GM23338 (cell line): Measurements from ENCODE around the gene ITGA2.
A peak's percentile ranks its signal among the peaks of the same experiment; 100 is the strongest.

Experiments
- ETS1 ChIP-seq: IDR thresholded peaks from 2 replicates; pipeline ENCODE4 v1.6.1; 2016; ENCODE audit warnings: antibody characterized with exemption
- EZH2phosphoT487 ChIP-seq: fragments of 200-600 bp; sonication (generic); IDR thresholded peaks from one replicate; pipeline ENCODE4 v1.8.1; 2018; ENCODE audit warnings: antibody characterized with exemption; ENCODE audit not compliant: unreplicated experiment
- POLR2AphosphoS5 ChIP-seq: IDR thresholded peaks from 2 replicates; pipeline ENCODE4 v1.6.1; 2016; ENCODE audit warnings: antibody characterized with exemption, low read depth
- REST ChIP-seq: IDR thresholded peaks from one replicate; pipeline ENCODE4 v1.6.1; 2018; ENCODE audit warnings: antibody characterized with exemption; ENCODE audit not compliant: unreplicated experiment
- ZNF114 ChIP-seq: fragments of 250-450 bp; sonication (Bioruptor Pico); IDR thresholded peaks from 2 replicates; pipeline ENCODE4 v1.5.0; 2020; ENCODE audit warnings: mild to moderate bottlenecking, moderate library complexity
- TF ChIP-seq, protein P1 (sequence below), 2 experiments: fragments of 200-600 bp in 1 of 2; sonication (generic) in 1 of 2; conservative IDR thresholded peaks; 2 replicates each; pipeline versions ENCODE4 v1.5.1 to v1.6.1; 2016 to 2017; ENCODE audit warnings: antibody characterized with exemption in 2 of 2, low read depth in 2 of 2, mild to moderate bottlenecking in 2 of 2, moderate library complexity in 1 of 2

DNA sequence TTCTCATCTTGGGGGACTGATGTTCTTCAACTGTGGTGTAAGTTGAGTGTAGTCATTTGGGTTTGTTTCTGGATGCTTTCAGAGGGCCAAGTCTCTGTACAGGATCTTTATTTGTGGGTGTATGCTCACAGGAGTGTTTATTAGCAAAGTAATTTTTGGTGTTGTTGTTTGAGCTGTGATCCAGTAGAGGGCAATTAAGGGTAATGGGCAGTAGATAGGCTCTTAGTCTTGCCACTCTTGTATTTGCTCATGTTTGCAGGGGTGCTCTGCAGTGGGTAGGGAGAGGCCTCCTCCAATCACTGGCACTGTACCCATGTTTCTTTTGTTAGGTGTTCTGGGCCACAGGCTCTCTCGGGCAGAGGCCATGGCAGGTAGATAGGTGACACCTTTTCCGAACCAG lies 45.9 kb upstream of the ITGA2 start:
- TF ChIP-seq, protein P1, sequence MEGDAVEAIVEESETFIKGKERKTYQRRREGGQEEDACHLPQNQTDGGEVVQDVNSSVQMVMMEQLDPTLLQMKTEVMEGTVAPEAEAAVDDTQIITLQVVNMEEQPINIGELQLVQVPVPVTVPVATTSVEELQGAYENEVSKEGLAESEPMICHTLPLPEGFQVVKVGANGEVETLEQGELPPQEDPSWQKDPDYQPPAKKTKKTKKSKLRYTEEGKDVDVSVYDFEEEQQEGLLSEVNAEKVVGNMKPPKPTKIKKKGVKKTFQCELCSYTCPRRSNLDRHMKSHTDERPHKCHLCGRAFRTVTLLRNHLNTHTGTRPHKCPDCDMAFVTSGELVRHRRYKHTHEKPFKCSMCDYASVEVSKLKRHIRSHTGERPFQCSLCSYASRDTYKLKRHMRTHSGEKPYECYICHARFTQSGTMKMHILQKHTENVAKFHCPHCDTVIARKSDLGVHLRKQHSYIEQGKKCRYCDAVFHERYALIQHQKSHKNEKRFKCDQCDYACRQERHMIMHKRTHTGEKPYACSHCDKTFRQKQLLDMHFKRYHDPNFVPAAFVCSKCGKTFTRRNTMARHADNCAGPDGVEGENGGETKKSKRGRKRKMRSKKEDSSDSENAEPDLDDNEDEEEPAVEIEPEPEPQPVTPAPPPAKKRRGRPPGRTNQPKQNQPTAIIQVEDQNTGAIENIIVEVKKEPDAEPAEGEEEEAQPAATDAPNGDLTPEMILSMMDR (conservative IDR thresholded peaks at IDR 0.05; ENCODE audit: low read depth in 2 of 2), result peak in 1 of 2 experiments; percentile 22; a peak in 1 of 4 replicates
- no peak for TF ChIP-seq POLR2AphosphoS5
- TF ChIP-seq EZH2phosphoT487, result no peak
- TF ChIP-seq ZNF114 (CRISPR knock-in tag), result no peak
- TF ChIP-seq ETS1, result no peak
- TF ChIP-seq REST, result no peak
